ENCODE results near the gene MAPT.

GRCh38 chr17:45958994-45959665 lies 64.8 kb downstream of the MAPT start:
- TF ChIP-seq CTCF (IDR thresholded peaks at IDR 0.05) (no peak), EP300 (IDR thresholded peaks at IDR 0.05; ENCODE audit: low read depth) (no peak)
